Bronchial epithelial cell (primary cell): ENCODE results near the gene SCAMP2. TPM values are rescaled to one million over a fixed set of nuclear protein-coding genes. Genes with fewer than 3 reads are reported as not detected.

ENCODE experiments used
- DNase-seq: peaks from one replicate; pipeline ENCODE4 v3.0.0-alpha.2; 2010; ENCODE audit warnings: low read depth
- FAIRE-seq: peaks from 2 replicates; lab custom pipeline; 2011; peaks lifted over from hg19 to GRCh38; lab: Jason Lieb, UNC
- H3K27me3 ChIP-seq: 2 replicates; pipeline ENCODE4 v1.5.1; 2011; ENCODE audit warnings: low read length; ENCODE audit not compliant: control insufficient read depth, insufficient read depth
- H3K36me3 ChIP-seq: 2 replicates; pipeline ENCODE4 v1.5.1; 2011; ENCODE audit warnings: low read length; ENCODE audit not compliant: control insufficient read depth, insufficient read depth
- H3K4me3 ChIP-seq: 2 replicates; pipeline ENCODE4 v1.5.1; 2011; ENCODE audit warnings: mild to moderate bottlenecking, low read depth, low read length, control low read depth
- total RNA-seq: library from RNA; depleted of rRNA; stranded (reverse); fragments of >200 nt; gene quantifications from 2 replicates; pipeline ENCODE4 v1.2.1, GENCODE V29; 2014
- TF ChIP-seq, protein P1 (sequence below): IDR thresholded peaks from 2 replicates; pipeline ENCODE4 v1.5.1; 2011; ENCODE audit warnings: mild to moderate bottlenecking, moderate library complexity, low read length, control low read depth, inconsistent platforms; ENCODE audit not compliant: insufficient read depth, severe bottlenecking

SCAMP2 gene
- total RNA-seq, 1 donor from 2014 or later: 20.5 TPM

DNA sequence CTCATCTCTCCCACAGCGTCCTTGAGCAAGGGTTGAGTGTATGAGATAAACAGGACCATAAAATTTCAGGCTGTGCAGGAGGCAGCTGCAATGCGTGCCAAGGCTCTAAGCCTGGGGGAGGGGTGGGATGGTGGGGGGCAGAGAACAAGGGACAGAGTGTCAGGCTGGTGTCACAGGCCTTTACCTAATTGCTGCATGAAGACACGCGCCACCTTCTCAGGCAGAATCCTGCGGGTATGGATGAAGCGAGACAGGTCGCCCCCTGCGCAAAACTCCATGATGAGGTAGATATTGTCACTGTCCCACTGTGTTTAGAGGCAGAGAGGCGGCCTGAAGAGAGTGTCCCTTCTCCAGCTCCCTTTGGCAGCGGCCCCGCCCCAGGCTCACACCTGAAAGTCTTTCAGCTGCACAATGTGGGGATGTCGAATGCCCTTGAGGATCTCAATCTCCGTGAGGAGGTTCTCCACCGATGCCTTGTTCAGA lies 31.2 kb downstream of the SCAMP2 start:
- H3K36me3 ChIP-seq: peaks cover 24% of the 10 kb centered on the region
- DNase-seq (no peak), FAIRE-seq (no peak)
- H3K27me3 ChIP-seq: no peaks in the 10 kb centered on the region
- TF ChIP-seq, protein P1, sequence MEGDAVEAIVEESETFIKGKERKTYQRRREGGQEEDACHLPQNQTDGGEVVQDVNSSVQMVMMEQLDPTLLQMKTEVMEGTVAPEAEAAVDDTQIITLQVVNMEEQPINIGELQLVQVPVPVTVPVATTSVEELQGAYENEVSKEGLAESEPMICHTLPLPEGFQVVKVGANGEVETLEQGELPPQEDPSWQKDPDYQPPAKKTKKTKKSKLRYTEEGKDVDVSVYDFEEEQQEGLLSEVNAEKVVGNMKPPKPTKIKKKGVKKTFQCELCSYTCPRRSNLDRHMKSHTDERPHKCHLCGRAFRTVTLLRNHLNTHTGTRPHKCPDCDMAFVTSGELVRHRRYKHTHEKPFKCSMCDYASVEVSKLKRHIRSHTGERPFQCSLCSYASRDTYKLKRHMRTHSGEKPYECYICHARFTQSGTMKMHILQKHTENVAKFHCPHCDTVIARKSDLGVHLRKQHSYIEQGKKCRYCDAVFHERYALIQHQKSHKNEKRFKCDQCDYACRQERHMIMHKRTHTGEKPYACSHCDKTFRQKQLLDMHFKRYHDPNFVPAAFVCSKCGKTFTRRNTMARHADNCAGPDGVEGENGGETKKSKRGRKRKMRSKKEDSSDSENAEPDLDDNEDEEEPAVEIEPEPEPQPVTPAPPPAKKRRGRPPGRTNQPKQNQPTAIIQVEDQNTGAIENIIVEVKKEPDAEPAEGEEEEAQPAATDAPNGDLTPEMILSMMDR: no peak
- H3K4me3 ChIP-seq: peak overlapping the region; percentile 94

DNA sequence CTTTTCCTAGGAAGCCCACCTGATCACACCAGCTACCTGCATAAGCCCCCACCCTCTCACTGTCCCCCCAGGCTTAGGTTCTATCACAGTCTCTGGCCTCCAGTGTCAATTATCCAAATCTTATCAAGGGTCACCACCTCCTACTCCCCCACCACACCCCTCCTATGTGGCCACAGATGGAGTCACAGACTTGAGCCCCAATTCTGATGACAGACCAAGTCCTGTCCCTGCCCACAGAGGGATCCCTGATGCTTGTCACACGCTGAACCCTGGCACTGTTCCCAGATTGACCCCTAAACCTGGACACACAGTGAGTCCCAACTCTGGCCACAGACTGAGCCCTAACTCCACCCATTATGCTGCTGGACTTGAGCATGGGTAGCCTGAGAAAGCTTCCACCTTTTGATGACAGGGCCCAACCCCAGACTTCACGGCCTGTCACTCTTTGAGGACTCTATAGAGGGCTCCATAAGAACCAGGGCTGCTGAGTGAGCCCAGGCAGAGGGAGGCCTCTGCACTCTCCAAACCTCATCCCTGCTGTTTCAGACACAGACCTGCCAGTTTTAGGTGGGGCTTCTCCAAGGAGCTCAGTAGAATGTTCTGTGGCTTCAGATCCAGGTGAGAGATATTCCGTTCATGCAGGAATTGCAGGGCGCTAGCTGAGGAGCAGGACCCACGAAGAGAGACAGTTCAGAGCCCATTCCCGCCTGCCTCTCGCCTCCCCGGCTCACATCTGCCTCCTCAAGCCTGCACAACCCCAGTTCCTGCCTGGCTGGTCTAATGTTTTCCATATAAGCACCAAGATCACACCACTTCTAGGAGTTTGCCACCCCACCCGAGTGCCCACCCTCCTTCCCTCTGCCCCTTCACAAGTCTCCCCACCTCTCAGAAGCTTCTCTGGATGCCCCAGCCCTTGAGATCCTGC lies 32.1 kb downstream of the SCAMP2 start:
- DNase-seq (no peak), FAIRE-seq (no peak)
- TF ChIP-seq, protein P1: no peak
- Histone ChIP-seq H3K27me3 (no peaks in the 10 kb centered on the region), H3K36me3 (peaks cover 24% of the 10 kb centered on the region), H3K4me3 (no peak overlapping the region)

DNA sequence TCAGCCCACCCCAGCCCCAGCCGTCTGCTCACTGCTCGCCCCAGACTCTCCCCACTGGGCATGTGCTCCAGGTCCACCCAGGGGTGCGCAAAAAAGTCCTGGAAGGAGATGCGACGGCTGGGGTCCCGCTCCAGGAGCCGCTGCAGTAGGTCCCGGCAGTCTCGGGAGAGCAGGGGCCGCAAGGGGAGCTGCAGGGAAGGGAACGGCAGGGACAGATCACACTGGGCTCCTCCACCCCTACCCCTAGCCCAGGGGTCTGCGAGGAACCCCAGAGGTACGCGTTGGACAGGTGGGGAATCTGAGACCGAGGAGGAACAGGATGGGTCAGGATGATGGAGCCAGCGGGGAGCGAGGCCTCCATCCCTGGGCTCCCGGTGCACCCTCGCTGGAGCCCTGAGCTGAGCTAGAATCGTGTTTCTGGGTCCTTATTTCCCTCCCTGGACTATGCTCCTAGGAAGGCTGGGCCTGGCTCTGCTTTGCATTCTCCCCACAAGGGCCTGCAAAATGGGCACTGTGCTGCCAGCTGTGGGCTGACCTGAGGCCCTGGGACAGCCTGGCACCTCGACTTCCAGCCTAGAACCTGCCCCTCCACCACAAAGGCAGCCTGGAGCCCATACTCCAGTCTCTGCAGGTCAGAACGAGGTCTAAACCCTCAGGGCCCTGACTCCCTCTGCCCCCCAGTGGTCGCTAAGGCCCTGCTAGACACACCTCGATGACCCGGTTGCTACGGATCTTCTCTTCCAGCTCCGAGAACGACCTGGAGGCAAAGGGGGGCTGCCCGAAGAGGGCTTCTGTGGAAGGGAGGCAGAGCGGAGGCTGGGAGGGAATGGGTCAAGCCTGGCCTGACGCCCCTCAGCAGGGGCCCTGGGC lies 33.4 kb downstream of the SCAMP2 start:
- DNase-seq (no peak), FAIRE-seq (no peak)
- H3K36me3 ChIP-seq: peaks cover 24% of the 10 kb centered on the region
- no peaks in the 10 kb centered on the region for H3K27me3 ChIP-seq
- H3K4me3 ChIP-seq: no peak overlapping the region
- TF ChIP-seq, protein P1: peak; percentile 7

DNA sequence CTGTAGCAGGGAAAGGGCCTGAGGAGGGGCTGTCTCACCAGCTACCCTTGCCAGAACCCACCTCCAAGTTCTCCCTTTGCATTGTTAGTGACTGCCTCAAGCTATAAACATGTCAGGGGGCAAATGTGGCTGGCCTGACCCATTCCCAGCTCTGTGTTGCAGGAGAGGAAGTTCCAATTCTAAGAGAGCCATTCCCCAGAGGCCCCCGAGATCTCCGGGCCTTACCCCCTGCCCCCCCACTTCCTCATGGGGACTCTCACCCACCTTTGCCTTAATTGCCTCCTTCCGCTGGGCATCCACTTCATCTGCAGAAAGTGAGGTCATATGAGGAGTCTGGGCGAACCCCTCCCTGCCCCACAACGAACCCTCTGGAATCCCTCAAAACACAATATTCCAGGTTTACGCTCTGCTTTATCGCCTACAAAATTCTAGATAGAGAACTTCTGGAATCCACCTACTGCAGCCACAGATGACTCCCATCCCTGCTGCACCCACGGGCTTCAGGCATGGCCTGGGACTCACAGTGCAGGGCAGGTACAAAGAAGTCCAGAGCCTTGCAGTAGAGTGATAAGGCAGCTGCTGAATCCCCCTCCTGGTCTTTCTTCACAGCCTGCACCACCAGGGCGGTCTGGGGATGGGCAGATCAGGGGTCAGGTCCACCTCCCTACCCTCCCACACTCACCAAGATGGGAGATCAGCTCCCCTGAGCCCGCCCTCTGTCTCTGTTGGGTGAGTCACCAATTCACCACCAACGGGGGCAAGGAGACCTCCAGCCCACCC lies 34.2 kb downstream of the SCAMP2 start:
- FAIRE-seq: no peak
- TF ChIP-seq, protein P1: no peak

DNA sequence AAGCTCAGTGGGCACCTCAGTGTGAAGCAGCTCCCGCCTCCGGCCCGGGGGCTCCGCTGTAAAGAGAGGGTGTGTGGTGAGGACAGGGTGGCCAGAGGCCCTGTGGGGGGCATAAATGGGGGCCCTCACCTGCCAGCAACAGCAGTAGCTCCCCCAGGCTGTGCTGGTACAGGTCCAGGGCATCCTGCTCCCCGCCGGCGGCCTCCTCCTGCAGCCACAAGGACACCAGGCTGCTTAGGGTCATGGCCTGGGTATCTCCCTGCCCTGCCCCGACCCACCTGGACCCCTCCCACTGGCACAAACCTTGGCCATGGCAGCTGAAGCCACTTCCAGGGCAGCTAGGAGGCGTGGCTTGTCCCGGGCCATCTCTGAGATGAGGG lies 35.0 kb downstream of the SCAMP2 start:
- FAIRE-seq (no peak), DNase-seq (no peak)
- Histone ChIP-seq H3K36me3 (peaks cover 21% of the 10 kb centered on the region), H3K4me3 (no peak overlapping the region), H3K27me3 (no peaks in the 10 kb centered on the region)
- TF ChIP-seq, protein P1: no peak

More for the DNA sequence above, 34.2 kb downstream of the SCAMP2 start:
- peaks cover 21% of the 10 kb centered on the region for H3K36me3 ChIP-seq
- no peaks in the 10 kb centered on the region for H3K27me3 ChIP-seq
- no peak overlapping the region for H3K4me3 ChIP-seq
- DNase-seq: no peak
